AG09319 (cell line): ENCODE data around the gene PAIP1.
"Not testable (repeated sequence)": the region's sequence is repeated elsewhere in the genome, so short reads cannot be mapped to it uniquely, and the experiment has no call there.

Source experiments
- DNase-seq: peaks from one replicate; pipeline ENCODE4 v3.0.0-alpha.2; 2010; ENCODE audit warnings: low read depth; ENCODE audit errors: extremely low read depth
- CTCF ChIP-seq: IDR thresholded peaks from 2 replicates; pipeline ENCODE4 v1.5.1; 2011; ENCODE audit warnings: low read depth, mild to moderate bottlenecking, inconsistent platforms, low read length, moderate library complexity

The PAIP1 gene

GRCh38 chr5:43567967-43568366, 11.1 kb upstream of the PAIP1 start:
- DNase-seq, result no peak
- TF ChIP-seq CTCF, result no peak

- no peak for TF ChIP-seq CTCF
- DNase-seq, result no peak
These were observed 8.2 kb upstream of the PAIP1 start for GRCh38 chr5:43565043-43565442.

GRCh38 chr5:43564289-43564850, 7.5 kb upstream of the PAIP1 start:
- no peak for TF ChIP-seq CTCF
- no peak for DNase-seq

GRCh38 chr5:43563321-43563720, 6.4 kb upstream of the PAIP1 start:
- no peak for TF ChIP-seq CTCF

GRCh38 chr5:43561356-43561755, 4.5 kb upstream of the PAIP1 start:
- DNase-seq, result no peak
- no peak for TF ChIP-seq CTCF

More at GRCh38 chr5:43563321-43563720, 6.4 kb upstream of the PAIP1 start:
- DNase-seq, result no peak

- no peak for DNase-seq
These were observed 3.3 kb upstream of the PAIP1 start for GRCh38 chr5:43560128-43560527.

GRCh38 chr5:43556607-43556856, 345 bp downstream of the PAIP1 start:
- not testable (repeated sequence) for DNase-seq

More at GRCh38 chr5:43560128-43560527, 3.3 kb upstream of the PAIP1 start:
- no peak for TF ChIP-seq CTCF

GRCh38 chr5:43555895-43556606, 826 bp downstream of the PAIP1 start:
- no peak for DNase-seq
- no peak; the same call in 1 of the 2 replicates for TF ChIP-seq CTCF
